Uterus (tissue), 2 donors: ENCODE data around the gene CEMIP.

Experiments
- CTCF ChIP-seq, 4 experiments: fragments of 200-600 bp in 2 of 4; fragments of 450-650 bp in 2 of 4; sonication (generic) in 2 of 4; IDR thresholded peaks; one replicate each; pipeline ENCODE4 v1.5.1; 2016 to 2019; ENCODE audit warnings: antibody characterized with exemption in 4 of 4, mild to moderate bottlenecking in 2 of 4, moderate library complexity in 1 of 4
- POLR2A ChIP-seq, 2 donors: fragments of 450-650 bp; IDR thresholded peaks; one replicate each; pipeline ENCODE4 v1.6.1; 2016; ENCODE audit warnings: antibody characterized with exemption in 2 of 2, mild to moderate bottlenecking in 1 of 2, moderate library complexity in 1 of 2

GRCh38 chr15:80816049-80816653 is 37.0 kb downstream of the CEMIP start:
- TF ChIP-seq POLR2A (IDR thresholded peaks at IDR 0.05) (no peak), CTCF (IDR thresholded peaks at IDR 0.05) (no peak)
